ENCODE data around the gene ZNF256.

The ZNF256 gene

GRCh38 chr19:57927587-57927986, 19.9 kb downstream of the ZNF256 start:
- TF ChIP-seq POLR2A (IDR thresholded peaks at IDR 0.05; ENCODE audit: low read length): no peak
- TF ChIP-seq GATA1 (IDR thresholded peaks at IDR 0.05; ENCODE audit: low read depth, low read length): no peak
- no peak for DNase-seq

- DNase-seq: peak; percentile 94 to 95
- peak; percentile 71 for TF ChIP-seq POLR2A (IDR thresholded peaks at IDR 0.05; ENCODE audit: low read length)
Measured at GRCh38 chr19:57916168-57916995, 31.1 kb downstream of the ZNF256 start, which contains the start of gene ZNF417. Gene ZNF417 (minus strand): TSS chr19:57916592. CDS start chr19:57916411, 181 bp downstream.

- no peak for DNase-seq
- TF ChIP-seq GATA1 (IDR thresholded peaks at IDR 0.05; ENCODE audit: low read depth, low read length) (no peak), POLR2A (IDR thresholded peaks at IDR 0.05; ENCODE audit: low read length) (no peak)
Measured at GRCh38 chr19:57914531-57914930, 33.0 kb downstream of the ZNF256 start.

- no peak for TF ChIP-seq POLR2A (IDR thresholded peaks at IDR 0.05; ENCODE audit: low read length)
- TF ChIP-seq GATA1 (IDR thresholded peaks at IDR 0.05; ENCODE audit: low read depth, low read length): no peak
- DNase-seq: no peak
Measured at GRCh38 chr19:57907394-57907793, 40.1 kb downstream of the ZNF256 start.

- TF ChIP-seq POLR2A (IDR thresholded peaks at IDR 0.05; ENCODE audit: low read length) (no peak), GATA1 (IDR thresholded peaks at IDR 0.05; ENCODE audit: low read depth, low read length) (no peak)
- DNase-seq: no peak
Measured at GRCh38 chr19:57905258-57905657, 42.2 kb downstream of the ZNF256 start.

GRCh38 chr19:57903618-57904184, 43.8 kb downstream of the ZNF256 start:
- no peak for TF ChIP-seq POLR2A (IDR thresholded peaks at IDR 0.05; ENCODE audit: low read length)
- TF ChIP-seq GATA1 (IDR thresholded peaks at IDR 0.05; ENCODE audit: low read depth, low read length): no peak
- DNase-seq: no peak

GRCh38 chr19:57900311-57900710, 47.2 kb downstream of the ZNF256 start:
- TF ChIP-seq GATA1 (IDR thresholded peaks at IDR 0.05; ENCODE audit: low read depth, low read length) (no peak), POLR2A (IDR thresholded peaks at IDR 0.05; ENCODE audit: low read length) (no peak)

More at GRCh38 chr19:57900311-57900710, 47.2 kb downstream of the ZNF256 start:
- no peak for DNase-seq

Data from erythroblast (primary cell).